ENCODE data around the gene OR10H5. TPM values are rescaled to one million over a fixed set of nuclear protein-coding genes. Genes with fewer than 3 reads are reported as not detected.
"Not testable (repeated sequence)": the region's sequence is repeated elsewhere in the genome, so short reads cannot be mapped to it uniquely, and the experiment has no call there.

OR10H5 gene
- polyA plus RNA-seq, 6 donors from 2014 or later: not detected

DNA sequence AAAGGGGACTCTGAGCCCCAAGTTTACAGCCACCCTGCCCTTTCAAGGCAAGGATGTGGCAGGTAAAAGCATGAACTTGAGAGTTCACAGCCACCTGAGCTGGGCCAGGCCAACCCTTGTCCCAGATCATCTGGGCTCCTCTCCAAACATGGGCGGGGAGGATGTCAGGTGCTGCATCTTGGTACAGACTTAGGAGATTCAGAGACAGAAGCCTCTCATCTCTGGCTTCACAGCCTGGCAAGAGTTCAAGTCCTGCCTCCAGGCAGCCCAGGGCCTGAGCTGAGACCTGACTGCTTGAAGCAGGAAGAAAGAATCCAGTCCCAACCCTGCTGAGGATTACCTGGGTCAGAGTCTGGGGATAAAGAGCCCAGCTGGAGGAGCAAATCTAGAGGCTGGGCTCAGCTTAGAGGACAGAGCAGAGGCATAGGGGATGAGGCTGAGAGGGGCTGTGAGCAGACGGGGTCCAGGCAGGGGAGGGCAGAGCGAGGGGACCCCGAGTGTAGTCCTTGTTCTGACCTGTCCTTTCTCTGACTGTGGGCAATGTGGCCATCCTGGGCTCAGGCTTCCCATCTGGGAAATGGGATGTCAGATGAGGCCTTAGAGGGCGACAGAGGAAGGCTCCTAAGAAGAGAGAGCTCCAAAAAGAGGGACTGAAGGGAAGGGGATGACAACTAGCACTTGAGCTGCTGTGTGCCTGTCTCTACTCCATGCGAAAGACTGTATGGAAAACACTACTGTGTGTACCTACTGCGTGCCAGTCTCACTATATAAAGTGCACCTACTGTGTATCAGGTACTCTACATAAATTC, 6.6 kb upstream of the OR10H5 start:
- Mint-ChIP-seq H3K27ac (peak overlapping the region in 1 of 6 donors; percentile 31), H3K27me3 (peaks cover 17 to 53% (median 33%) of the 10 kb centered on the region in 3 donors), H3K4me1 (peaks cover 0 to 8% (median 4%) of the 10 kb centered on the region in 3 donors), H3K4me3 (no peak overlapping the region), H3K9me3 (peaks cover 0 to 15% (median 2%) of the 10 kb centered on the region in 7 donors), H3K36me3 (peaks cover 0 to 8% of the 10 kb centered on the region in 2 donors)
- DNase-seq: no peak
- no peak for ATAC-seq (ENCODE audit: low read depth in 2 of 2)

GRCh38 chr19:15781661-15782060, 5.8 kb upstream of the OR10H5 start:
- H3K36me3 Mint-ChIP-seq: peaks cover 0 to 8% of the 10 kb centered on the region in 2 donors
- no peak overlapping the region for H3K4me3 Mint-ChIP-seq
- H3K27me3 Mint-ChIP-seq: peaks cover 12 to 45% (median 25%) of the 10 kb centered on the region in 3 donors
- H3K27ac Mint-ChIP-seq: no peak overlapping the region
- DNase-seq (no peak), ATAC-seq (ENCODE audit: low read depth in 2 of 2) (no peak)
- H3K4me1 Mint-ChIP-seq: peaks cover 0 to 8% (median 4%) of the 10 kb centered on the region in 3 donors
- H3K9me3 Mint-ChIP-seq: peaks cover 0 to 11% (median 2%) of the 10 kb centered on the region in 7 donors

GRCh38 chr19:15782211-15782610, 5.2 kb upstream of the OR10H5 start:
- peak overlapping the region in 1 of 6 donors; percentile 88 for H3K27ac Mint-ChIP-seq
- DNase-seq: no peak
- peaks cover 0 to 11% (median 2%) of the 10 kb centered on the region in 7 donors for H3K9me3 Mint-ChIP-seq
- no peak for ATAC-seq (ENCODE audit: low read depth in 2 of 2)
- no peak overlapping the region for H3K4me3 Mint-ChIP-seq
- peaks cover 0 to 8% (median 4%) of the 10 kb centered on the region in 3 donors for H3K4me1 Mint-ChIP-seq
- peaks cover 0 to 8% of the 10 kb centered on the region in 2 donors for H3K36me3 Mint-ChIP-seq
- peaks cover 8 to 45% (median 25%) of the 10 kb centered on the region in 3 donors for H3K27me3 Mint-ChIP-seq

DNA sequence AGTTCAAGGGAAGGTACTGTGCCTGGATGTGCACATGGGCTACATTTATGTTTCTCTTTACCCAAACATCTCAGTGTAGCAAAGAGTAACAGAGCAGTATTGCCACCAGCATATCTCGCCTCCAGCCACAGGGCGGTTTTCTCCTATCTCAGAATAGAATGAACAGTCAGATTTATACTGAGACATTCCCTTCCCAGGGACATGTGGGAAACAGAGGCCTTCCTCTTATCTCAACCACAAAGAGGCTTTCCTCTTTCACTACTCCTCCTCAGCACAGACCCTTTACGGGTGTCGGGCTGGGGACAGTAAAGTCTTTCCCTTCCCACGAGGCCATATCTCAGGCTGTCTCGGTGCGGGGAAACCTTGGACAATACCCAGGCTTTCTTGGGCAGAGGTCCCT, 4.6 kb upstream of the OR10H5 start:
- peaks cover 8 to 45% (median 25%) of the 10 kb centered on the region in 3 donors for H3K27me3 Mint-ChIP-seq
- H3K9me3 Mint-ChIP-seq; H3K27ac Mint-ChIP-seq; ATAC-seq (ENCODE audit: low read depth in 2 of 2); H3K36me3 Mint-ChIP-seq; DNase-seq; H3K4me3 Mint-ChIP-seq; H3K4me1 Mint-ChIP-seq: not testable (repeated sequence)

DNA sequence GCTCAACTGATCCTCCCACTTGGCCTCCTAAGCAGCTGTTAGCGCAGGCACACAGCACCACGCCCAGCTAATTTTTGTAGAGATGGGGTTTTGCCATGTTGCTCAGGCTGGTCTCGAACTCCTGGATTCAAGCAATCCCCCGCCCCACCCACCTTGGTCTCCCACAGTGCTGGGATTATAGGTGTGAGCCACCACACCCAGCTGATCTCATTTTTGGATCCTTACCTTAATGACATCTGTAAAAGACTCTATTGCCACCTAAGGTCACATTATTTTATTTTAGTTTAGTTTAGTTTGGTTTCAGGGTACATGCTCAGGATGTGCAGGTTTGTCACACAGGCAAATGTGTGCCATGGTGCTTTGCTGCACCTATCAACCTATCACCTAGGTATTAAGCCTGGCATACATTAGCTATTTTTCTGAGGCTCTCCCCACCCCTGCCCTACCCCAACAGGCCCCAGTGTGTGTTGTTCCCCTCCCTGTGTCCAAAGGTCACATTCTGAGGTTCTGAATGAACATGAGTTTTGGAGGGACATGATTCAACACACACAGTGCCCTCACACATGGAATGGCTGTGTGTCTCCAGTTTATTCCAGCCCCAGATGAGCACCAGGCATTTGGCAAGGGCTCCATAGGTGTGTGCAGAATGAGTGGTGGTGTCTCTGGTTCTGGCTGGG, 1.3 kb downstream of the OR10H5 start:
- Mint-ChIP-seq H3K4me3 (no peak overlapping the region), H3K27ac (no peak overlapping the region), H3K27me3 (peaks cover 25 to 47% (median 43%) of the 10 kb centered on the region in 3 donors), H3K4me1 (no peaks in the 10 kb centered on the region), H3K9me3 (peaks cover 0 to 7% (median 0%) of the 10 kb centered on the region in 7 donors), H3K36me3 (no peaks in the 10 kb centered on the region)
- ATAC-seq (ENCODE audit: low read depth in 2 of 2) (no peak), DNase-seq (no peak)

DNA sequence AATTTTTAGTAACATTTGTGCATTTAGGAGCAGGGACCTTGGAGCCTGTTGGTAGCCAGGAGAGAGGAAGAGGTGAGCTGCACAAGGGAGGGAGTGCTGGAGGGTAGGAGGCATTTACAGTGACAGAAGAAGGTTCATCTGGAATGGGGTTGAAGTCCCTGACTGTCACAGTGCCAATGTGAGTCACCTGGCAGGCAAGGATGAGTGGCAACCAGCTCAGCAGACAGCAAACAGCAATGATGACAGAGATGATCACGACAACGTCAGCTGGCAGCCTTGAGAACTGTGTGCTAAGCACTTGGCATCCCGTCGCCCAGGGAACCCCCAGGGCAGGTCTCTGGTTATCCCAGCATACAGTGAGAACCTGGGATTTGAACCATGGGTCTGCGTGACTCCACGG, 2.6 kb downstream of the OR10H5 start:
- Mint-ChIP-seq H3K4me1 (peaks cover 0 to 2% (median 0%) of the 10 kb centered on the region in 3 donors), H3K9me3 (peaks cover 0 to 3% (median 0%) of the 10 kb centered on the region in 7 donors), H3K36me3 (peaks cover 0 to 4% of the 10 kb centered on the region in 2 donors), H3K4me3 (no peak overlapping the region), H3K27ac (peak overlapping the region in 1 of 6 donors; percentile 62), H3K27me3 (peaks cover 18 to 55% (median 54%) of the 10 kb centered on the region in 3 donors)
- no peak for DNase-seq
- ATAC-seq (ENCODE audit: low read depth in 2 of 2): no peak

- H3K27ac Mint-ChIP-seq; DNase-seq; H3K36me3 Mint-ChIP-seq; ATAC-seq (ENCODE audit: low read depth in 2 of 2); H3K4me1 Mint-ChIP-seq; H3K9me3 Mint-ChIP-seq: not testable (repeated sequence)
- Mint-ChIP-seq H3K27me3 (peaks cover 32 to 70% (median 66%) of the 10 kb centered on the region in 3 donors), H3K4me3 (peak overlapping the region in 1 of 8 donors; percentile 10)
These were observed 6.8 kb downstream of the OR10H5 start for GRCh38 chr19:15794279-15794678.

- no peak for DNase-seq
- no peak for ATAC-seq (ENCODE audit: low read depth in 2 of 2)
- H3K9me3 Mint-ChIP-seq: no peaks in the 10 kb centered on the region
- peaks cover 4 to 8% (median 6%) of the 10 kb centered on the region in 3 donors for H3K4me1 Mint-ChIP-seq
- peaks cover 46 to 80% (median 66%) of the 10 kb centered on the region in 3 donors for H3K27me3 Mint-ChIP-seq
- H3K27ac Mint-ChIP-seq: no peak overlapping the region
- H3K36me3 Mint-ChIP-seq: peaks cover 0 to 6% of the 10 kb centered on the region in 2 donors
- no peak overlapping the region for H3K4me3 Mint-ChIP-seq
These were observed 22.9 kb downstream of the OR10H5 start for GRCh38 chr19:15810335-15810734.

DNA sequence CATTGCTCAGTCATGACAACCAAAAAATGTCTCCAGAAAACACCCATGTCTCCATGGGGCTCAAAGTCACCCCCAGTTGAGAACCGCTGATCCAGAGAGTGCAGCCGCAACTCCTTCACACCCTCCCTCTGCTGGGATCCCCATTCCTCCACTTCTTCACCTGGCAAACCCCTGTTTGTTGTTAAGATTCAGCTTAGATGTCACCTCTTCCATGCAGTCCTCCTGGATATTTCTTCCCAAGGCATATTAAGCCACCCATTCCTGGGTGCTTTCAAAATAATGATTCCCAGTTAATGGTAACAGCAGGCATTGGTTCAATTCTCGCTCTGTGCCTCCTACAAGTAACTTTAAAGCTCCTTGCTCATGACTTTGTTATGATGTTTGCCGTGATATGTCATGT, 24.0 kb downstream of the OR10H5 start:
- Mint-ChIP-seq H3K4me1 (peaks cover 4 to 8% (median 6%) of the 10 kb centered on the region in 3 donors), H3K9me3 (no peaks in the 10 kb centered on the region), H3K27ac (no peak overlapping the region), H3K27me3 (peaks cover 36 to 81% (median 76%) of the 10 kb centered on the region in 3 donors), H3K4me3 (no peak overlapping the region), H3K36me3 (peaks cover 0 to 6% of the 10 kb centered on the region in 2 donors)
- DNase-seq: no peak
- no peak for ATAC-seq (ENCODE audit: low read depth in 2 of 2)

DNA sequence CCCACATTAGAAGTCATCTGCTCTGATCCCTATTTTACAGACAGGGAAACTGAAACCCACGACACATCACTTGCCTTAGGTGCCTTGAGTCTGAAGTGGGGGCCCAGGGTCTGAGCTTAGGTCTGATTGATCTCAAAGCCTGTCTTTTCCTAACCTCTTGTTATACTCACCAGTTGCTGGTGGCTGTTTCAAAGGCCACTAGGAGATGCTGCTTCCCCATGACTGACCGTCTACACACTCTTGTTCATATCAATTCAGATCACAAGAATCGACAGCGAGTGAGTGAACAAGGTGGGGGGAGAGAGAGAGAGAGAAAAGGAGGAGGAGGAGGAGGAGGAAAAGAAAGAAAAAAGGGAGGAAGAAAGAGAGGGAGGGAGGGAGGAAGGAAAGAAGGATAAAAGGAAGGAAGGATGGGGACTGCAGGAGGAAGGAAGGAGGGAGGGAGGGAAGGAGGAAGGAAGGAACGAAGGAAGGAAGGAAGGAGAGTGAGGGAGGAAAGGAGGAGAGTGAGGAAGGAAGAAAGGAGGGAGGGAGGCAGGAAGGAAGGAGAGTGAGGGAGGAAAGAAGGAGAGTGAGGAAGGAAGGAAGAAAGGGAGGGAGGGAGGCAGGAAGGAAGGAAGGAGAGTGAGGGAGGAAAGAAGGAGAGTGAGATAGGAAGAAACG, 24.7 kb downstream of the OR10H5 start:
- Mint-ChIP-seq H3K27me3 (peaks cover 37 to 79% (median 75%) of the 10 kb centered on the region in 3 donors), H3K9me3 (no peaks in the 10 kb centered on the region), H3K27ac (peak overlapping the region in 1 of 6 donors; percentile 89), H3K4me3 (no peak overlapping the region), H3K4me1 (peaks cover 4 to 8% (median 6%) of the 10 kb centered on the region in 3 donors), H3K36me3 (peaks cover 0 to 6% of the 10 kb centered on the region in 2 donors)
- DNase-seq (no peak), ATAC-seq (ENCODE audit: low read depth in 2 of 2) (no peak)

- no peaks in the 10 kb centered on the region for H3K9me3 Mint-ChIP-seq
- no peak overlapping the region for H3K4me3 Mint-ChIP-seq
- H3K4me1 Mint-ChIP-seq: peaks cover 4 to 8% (median 6%) of the 10 kb centered on the region in 3 donors
- peaks cover 36 to 80% (median 67%) of the 10 kb centered on the region in 3 donors for H3K27me3 Mint-ChIP-seq
- ATAC-seq (ENCODE audit: low read depth in 2 of 2) (no peak), DNase-seq (no peak)
- H3K27ac Mint-ChIP-seq: peak overlapping the region in 2 of 6 donors; percentile 11 to 39
- no peaks in the 10 kb centered on the region for H3K36me3 Mint-ChIP-seq
These were observed 26.5 kb downstream of the OR10H5 start for GRCh38 chr19:15813916-15814315.

DNA sequence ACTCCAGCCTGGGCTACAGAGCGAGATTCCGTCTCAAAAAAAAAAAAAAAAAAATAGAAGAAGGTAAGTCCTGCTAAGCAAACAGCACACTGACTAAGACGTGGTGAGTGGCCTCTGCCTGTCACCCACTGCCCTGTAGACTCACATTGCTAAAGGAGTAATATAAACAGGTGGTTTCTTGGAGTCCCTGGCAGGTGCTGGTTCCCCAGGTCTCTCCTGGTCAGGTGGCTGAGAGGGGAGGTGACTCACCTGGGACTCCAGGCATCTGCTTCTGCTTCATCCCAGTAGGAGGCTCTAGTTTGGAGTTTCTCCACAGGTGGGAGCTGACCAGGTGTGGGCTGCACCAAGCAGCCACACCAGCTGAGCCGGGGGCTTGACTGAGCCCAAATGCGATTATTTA, 27.8 kb downstream of the OR10H5 start, which contains the start of gene OR10H1:
TSS of gene OR10H1 (minus strand) at position 359 of the 400 bp plus-strand sequence. CDS start 7,627 bp downstream, outside the sequence.
- Mint-ChIP-seq H3K4me3 (no peak within 1 kb of the TSS), H3K27ac (no peak within 1 kb of the TSS), H3K4me1 (peaks cover 4 to 8% (median 6%) of the 10 kb centered on the region in 3 donors), H3K27me3 (peaks cover 37 to 82% (median 72%) of the 10 kb centered on the region in 3 donors), H3K36me3 (no peaks in the 10 kb centered on the region), H3K9me3 (no peaks in the 10 kb centered on the region)
- DNase-seq (no peak), ATAC-seq (ENCODE audit: low read depth in 2 of 2) (no peak)

- H3K36me3 Mint-ChIP-seq: no peaks in the 10 kb centered on the region
- DNase-seq (no peak), ATAC-seq (ENCODE audit: low read depth in 2 of 2) (no peak)
- no peak overlapping the region for H3K4me3 Mint-ChIP-seq
- H3K9me3 Mint-ChIP-seq: no peaks in the 10 kb centered on the region
- H3K4me1 Mint-ChIP-seq: no peaks in the 10 kb centered on the region
- H3K27ac Mint-ChIP-seq: no peak overlapping the region
- peaks cover 11 to 42% (median 31%) of the 10 kb centered on the region in 3 donors for H3K27me3 Mint-ChIP-seq
These were observed 33.2 kb downstream of the OR10H5 start for GRCh38 chr19:15820646-15821045.
